G401.6 (cell line): ENCODE measurements around the gene SDC3.

Experiments
- FAIRE-seq: peaks from 2 replicates; lab custom pipeline; 2012; peaks lifted over from hg19 to GRCh38; lab: Jason Lieb, UNC

The SDC3 gene

GRCh38 chr1:30888975-30889374 lies 19.6 kb downstream of the SDC3 start:
- FAIRE-seq, result no peak

DNA sequence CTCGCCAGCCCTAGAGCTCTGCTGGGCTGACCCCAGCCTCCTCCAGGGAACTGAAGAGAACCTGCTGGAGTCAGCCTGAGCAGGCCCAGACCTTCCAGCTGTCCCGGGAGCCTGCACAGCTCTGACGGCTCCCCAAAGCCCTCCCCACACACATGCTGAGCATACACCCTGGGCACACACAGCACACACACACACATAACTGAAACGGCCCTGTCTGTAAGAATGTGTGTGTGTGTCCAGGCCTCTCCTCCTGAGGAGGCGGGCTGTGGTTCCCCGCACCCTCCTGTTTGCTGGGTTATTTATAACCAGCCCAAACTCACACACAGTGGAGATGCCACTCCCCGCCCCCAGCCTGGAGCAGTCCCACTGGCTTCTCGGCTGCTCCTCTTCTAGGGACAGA lies 20.2 kb downstream of the SDC3 start:
- no peak for FAIRE-seq

DNA sequence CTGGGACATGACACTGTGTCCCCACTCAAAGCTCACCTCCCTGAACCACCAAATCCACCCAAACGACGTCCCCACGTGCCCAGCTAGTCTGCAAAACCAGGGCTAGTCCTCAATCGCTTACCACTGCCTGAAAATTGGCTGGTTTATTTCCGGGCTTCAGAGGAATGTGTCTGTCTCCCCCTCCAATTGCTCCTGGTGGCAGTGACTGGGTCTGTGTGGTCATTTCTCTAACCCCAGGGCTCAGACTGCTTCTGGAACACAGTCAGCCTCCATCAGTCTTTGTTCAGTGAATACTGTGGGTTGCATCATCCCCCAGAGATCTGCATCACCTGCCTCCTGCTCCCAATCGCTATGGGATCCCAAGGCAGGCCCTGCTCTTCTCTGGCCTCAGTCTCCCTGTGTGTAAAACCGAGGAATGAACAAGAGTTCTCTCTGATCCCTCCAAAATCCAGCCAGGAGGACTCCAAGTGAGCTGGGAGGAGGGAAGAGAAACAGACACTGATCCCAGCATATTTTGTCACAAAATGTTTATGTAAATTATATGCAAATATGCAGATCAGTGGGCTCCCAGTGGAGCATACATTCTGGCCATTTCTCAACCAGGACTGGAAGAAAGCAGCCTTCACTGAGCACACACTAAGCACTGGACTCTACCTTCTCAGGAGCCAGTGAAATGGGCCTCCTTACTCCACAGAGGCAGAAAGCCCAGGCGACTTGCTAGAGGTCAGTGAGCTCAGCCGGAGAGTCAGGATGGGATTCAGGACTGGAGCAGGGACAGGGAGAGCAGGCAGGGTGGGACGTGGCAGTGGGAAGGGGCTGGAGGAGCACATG lies 20.9 kb downstream of the SDC3 start:
- FAIRE-seq, result no peak

DNA sequence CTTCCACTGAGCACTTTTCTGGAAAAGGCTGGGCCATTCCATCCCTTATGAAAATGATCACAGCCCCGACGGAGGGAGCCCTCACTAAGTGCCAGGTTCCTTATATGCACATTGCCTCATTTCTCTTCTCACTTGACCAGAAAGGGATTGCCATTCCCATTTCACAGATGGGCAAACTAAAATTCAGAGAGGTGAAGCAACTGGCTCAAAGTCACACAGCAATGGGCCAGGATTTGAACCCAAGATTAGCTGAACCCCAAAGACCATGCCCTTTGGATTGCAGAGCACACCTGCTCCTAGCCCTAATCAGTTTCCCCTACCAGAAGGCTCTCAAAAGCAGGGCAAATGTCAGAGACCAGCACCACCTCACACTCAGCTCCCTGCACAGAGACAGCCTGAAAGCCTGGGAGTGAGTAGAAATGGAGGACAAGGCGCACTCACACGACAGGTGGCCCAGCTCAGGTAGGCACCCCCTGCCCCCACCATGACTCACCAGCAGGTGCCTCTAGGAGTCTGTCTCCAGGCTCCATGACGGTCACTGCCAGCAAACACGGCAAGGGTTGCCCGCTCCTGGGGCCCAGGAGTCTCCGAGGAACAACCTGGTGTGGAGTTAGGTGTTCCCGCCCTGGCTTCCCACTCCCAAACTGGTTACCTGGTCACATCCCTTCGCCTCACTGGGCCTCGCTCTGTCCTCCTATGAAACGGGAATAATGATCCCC lies 21.7 kb downstream of the SDC3 start:
- no peak for FAIRE-seq

GRCh38 chr1:30885570-30886522 lies 22.7 kb downstream of the SDC3 start:
- FAIRE-seq, result no peak

DNA sequence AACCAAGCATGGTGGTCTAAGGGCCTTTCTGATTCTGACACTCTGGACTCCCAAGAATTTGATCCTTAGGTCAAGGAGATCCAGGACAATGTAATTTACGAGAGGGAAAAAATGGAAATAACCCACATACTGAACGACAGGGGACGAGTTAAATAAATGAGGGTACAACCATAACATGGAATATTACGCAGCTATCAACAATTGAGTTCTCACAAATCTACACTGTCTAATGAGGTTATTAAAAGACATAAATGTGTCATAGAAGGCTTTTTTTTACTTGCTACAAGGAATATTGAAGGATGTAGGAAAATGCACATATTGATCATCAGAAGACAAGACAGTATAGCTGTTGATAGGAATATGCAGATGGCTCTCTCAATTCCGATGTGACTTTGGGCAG lies 23.8 kb downstream of the SDC3 start:
- FAIRE-seq, result peak; percentile 11

DNA sequence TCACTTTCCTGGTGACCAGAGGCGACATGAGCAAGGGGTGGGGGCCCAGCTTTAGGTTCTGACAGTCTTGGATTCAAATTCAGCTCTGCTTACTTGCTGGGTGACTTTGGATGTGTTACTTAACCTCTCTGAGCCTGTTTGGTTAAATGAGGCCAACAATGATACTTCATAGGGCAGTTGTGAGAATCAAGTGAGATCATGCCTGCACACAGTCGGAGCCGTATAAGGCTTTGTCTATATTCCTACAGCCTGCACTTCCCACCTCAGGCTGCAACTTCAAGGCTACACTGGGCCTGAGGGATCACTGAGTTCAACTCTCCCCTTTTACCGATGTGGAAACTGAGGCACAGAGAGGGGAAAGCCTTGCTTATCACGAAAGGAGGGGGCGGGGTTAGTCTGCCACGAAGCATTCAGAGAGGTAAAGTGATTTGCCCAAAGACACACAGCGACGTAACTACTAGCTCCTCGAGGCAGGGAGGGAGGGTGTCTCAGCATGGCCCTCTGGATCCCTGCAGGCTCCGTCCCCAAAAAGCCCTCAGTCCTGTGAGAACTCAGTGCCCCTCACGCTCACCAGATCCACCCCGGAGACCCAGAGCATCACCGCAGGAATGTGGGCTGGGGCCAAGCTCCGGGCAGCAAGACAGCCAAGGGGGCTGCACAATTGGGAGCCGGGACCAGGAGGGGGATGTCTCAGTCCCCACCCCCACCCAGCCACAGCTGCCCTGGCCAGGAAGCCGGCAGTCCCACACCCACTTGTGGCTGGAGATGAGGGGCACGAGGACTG lies 25.0 kb downstream of the SDC3 start:
- no peak for FAIRE-seq

DNA sequence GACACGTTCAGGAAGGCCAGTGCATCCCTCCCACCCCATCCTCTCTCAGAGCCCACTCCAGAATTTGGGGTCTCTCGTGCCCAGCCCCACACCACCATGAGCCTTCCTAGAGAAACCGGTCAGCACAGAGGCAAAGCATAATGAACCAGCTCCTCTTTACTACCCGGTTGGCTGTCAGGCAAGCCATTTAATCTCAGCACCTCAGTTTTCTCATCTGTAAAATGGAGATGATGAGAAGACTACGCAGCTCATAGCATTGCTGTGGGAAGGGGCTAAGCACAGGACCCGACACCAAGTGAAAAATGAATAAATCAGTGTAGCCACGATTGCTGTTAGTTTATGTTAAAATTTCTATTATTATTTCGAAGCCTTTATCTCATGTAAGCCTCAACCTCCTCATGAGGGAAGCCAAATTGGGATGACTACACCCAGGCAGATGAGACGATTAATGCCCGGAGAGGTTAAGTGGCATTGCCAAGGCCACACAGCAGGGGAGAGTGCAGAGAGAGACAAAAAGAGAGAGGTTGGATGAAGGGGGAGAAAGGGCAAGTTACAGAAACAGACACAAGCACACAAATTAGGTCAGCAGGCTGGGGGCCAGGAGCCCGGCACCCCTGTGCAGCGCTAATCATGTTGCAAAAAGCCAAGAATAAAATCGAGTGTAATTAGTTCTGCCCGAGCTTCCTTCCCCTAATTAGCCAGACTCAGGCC lies 25.7 kb downstream of the SDC3 start:
- no peak for FAIRE-seq

DNA sequence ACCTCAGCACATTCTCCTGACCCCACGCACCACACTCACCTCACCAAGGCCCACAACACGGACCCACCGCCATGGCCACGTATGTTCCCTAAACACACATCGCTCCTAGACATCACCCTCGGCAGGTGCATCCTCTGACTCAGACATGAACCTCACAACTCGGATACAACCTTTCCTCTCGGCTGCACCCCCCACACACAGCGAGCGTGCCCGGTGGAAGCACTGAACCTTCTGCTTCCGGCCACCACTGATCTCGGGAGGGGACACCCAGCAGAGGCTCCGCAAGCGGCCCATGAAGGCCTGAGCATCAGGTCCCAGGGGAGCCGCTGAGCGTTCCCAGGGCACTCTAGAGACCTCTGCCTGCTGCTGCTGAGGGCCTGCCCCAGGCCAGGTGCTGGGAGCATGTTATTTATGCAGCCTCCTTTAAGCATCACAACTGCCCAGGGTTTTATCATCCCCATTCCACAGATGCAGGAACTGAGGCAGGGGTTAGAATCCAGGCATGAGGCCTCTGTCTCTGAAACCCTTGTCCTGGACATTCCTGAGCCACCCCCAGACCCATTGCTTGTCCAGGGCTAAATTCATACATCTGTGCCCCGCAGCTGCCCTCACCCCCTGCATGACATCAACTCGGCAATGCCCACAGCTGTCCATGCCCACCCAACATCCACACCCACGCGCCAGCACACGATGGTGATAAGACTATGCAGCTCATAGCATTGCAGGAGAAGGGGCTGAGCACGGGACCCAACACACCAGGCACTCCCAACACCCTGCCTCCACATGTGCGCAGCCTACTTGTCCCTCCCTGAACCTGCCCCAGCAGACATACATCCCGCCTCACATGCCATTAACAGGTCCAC lies 27.0 kb downstream of the SDC3 start:
- no peak for FAIRE-seq

DNA sequence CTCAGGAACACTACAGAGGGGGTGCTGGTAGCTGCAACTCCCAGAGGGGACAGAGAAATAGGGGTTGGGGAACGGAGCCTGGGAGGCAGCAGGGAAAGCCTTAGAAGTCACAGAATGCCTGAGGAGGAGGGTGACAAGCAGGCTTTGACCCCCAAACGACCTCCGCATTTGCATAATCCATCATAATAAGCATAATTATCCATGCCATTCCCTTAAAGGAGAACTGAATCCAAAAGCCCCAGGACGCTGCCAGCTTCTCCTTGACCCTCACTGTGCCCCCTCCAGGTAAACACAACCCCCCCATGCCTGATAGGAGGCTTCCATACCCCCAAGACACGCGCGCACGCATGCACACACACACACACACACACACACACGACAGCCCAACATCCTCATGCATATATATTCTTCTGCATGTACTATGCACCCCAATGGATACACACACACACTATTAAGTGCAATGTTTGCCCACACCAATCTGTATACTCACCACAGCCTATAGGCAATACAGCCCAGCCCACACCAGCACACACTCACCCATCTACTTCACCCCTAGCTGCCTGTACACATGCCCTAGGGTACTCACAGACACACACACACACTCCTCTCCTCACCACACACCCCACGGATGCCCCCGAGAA lies 27.8 kb downstream of the SDC3 start:
- no peak for FAIRE-seq

DNA sequence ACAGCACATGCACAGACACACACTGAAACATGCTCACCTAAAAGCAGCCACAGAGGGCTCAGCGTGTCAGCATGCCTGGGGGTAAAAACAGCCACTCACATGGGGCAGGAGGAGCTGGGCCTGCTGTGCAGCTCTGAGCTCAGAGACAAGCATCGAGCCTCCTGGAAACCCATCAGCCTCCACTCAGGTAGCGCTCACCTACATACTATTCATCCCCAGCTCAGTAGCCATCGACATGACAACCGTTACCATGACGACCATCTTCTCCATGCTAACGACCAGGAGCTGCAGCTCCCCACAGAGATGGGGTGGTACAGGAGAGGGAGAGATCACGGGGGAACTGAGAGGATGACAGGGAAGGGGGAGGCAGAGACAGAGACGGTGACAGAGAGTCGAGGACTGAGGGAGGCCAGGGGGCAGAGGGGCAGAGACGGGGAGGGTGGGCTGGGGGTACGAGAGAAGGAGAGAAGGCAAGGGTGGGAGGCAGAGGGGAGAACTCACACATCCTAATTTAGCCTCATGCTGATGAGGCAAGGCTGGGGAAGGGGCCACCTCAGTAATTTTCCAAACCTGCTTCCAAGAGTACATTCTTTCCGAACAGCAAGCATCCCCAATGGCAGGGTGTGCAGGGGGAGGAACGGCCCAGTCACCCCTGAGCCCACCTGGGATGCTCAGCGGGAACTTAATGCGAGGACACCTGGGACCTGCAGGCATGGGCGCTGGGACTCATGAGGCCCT lies 28.4 kb downstream of the SDC3 start:
- no peak for FAIRE-seq

DNA sequence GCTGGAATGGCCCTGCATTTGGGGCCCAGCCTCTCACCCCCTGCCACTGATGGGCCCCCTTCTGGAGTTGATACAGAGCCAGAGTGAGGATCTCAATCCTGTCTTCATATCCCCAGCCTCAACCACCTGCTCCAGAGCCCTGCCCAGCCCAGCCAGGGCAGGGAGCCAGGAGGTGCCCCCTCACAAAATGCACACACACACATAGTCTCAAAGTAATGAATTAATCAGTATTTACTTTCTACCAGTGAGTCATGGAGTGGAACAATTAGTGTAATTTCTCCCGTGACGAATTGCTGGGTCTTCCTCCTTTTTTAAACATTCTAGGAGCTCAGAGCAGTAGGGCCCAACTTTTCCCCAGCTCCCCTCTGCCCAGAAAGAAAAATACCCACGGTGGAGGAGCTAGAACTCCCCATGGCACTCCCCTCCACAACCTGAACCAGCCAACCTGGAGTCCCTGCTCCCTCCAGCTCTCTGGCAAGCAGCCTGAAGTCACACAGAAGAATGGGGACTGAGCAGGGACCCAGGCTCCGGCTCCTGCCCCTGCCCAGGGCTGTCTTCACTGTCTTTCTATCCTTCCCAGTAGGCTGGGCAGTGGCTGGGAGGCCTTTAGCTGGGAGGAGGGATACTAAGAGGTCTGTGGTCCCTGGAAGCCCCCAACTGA lies 29.3 kb downstream of the SDC3 start:
- FAIRE-seq, result no peak

GRCh38 chr1:30878559-30878958 lies 30.0 kb downstream of the SDC3 start:
- FAIRE-seq, result no peak

GRCh38 chr1:30878016-30878415 lies 30.5 kb downstream of the SDC3 start:
- FAIRE-seq, result no peak

- FAIRE-seq, result no peak
These were observed 31.2 kb downstream of the SDC3 start for GRCh38 chr1:30877205-30877912.

DNA sequence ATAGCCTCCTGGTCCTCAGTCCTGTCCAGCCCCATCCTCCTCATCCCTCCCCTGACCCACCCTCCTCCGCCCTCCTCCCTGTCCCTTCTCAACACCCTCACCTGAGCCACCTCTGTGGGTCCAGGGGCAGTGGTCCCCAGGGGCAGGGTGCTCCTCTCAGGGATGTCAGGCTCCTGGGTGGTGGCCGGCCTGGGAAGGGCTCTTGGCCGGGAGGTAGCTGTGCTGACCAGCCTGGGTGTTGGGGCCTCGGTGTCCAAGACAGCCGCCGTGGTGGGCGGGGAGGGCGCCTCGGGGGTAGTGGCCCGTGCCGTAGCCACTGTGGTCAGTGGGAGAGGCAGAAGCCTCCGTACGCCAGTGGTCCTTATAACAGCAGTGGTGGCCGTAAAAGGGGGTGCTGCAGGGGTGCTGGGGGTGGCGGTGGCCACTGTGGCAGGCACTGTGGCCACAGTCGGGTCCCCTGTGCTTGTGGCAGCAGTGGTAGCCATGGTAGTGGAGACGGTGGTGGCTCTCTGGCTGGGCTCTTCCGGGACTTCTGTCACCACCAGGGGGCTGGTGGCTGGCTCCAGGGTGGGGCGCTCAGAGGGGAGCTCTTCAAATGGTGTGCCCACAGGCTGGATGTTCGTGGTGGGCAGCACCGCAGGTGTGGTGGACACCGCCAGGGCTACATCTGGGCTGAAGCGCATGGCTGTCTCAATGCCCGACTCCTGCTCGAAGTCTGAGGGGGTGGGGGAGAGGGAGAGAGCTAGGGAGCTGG lies 31.9 kb downstream of the SDC3 start:
- no peak for FAIRE-seq

DNA sequence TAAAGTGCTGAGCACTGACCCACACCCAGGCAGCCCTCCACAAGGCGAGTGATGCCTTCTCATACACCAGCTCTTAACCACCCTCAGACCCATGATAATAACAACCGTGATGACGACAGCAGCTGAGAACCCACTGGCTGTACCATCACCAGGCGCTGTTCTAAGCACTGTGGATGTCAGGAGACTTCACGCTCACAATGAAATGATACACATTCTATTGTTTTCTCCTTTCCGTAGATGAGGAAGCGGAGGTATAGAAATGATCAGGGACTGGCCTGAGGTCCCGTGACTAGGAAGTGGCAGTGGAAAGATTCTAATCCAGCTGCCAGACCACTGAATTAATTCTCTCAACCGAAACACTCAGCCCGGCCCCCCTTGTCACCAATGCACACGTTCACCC lies 32.6 kb downstream of the SDC3 start:
- no peak for FAIRE-seq
